SIG-M5 treated with dmso at 0.1 percent for 504 hours (cell line): Measurements from ENCODE around the gene TBC1D4.
"Not testable (repeated sequence)": the region's sequence is repeated elsewhere in the genome, so short reads cannot be mapped to it uniquely, and the experiment has no call there.

Experiments
- DNase-seq: peaks from one replicate; lab custom pipeline; 2025; ENCODE audit not compliant: unreplicated experiment; lab: John Stamatoyannopoulos, UW

Gene TBC1D4

DNA sequence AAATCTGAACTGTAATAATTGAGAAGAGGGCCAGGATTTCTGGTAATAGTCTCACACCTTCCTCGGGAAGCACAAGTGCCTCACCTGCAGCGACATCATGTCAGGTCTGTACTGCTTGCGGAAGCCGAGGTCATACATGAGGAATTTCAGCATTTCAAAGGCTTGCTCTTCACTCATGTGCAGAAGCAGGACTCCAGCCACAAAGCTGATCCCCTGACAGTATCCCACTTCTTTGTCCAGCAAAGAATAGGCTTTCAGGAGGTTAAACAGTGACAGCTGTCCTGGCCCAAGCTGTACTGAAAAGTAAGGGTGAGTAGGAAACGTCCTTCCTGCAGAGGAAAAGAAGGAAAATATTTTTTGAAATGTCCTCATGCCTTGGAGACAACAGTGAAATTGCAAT is 182.7 kb downstream of the TBC1D4 start:
- DNase-seq: no peak

DNA sequence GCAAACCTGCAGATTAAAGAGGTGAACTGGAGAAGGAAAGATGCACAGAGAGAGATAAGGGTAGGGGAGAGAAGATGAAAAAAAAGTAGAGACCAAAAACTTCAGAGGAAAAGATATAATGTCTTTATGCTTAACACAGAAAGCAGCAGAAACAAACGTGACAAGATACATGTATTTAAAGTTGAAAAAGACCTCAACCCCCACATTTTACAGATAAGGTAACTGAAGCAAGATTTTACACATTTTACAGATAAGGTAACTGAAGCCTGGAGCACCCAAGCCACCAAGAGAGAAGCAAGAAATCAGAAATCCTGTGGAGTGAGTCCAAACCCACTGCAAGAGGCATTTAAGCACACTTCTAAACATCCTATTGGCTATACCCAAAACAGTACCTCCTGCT is 185.3 kb downstream of the TBC1D4 start:
- DNase-seq: no peak

DNA sequence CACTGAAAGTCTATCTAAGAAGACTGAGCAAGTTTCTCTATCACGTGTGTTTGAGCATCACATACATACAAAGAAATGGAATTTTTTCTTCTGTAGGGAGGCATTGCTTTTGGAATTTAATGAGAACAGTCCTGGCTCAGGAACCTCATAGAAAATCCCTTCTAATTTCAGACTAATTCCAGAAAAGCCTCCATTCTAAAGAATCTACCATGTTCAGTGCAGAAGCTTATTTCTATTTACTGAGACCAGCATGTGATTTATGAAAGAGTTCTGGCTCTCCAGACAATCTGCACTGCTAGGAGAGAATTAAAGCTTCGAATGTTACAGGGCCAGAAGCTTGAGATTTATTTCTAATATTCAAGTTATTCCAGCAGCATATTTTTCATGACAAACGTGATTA is 186.8 kb downstream of the TBC1D4 start:
- DNase-seq: no peak

DNA sequence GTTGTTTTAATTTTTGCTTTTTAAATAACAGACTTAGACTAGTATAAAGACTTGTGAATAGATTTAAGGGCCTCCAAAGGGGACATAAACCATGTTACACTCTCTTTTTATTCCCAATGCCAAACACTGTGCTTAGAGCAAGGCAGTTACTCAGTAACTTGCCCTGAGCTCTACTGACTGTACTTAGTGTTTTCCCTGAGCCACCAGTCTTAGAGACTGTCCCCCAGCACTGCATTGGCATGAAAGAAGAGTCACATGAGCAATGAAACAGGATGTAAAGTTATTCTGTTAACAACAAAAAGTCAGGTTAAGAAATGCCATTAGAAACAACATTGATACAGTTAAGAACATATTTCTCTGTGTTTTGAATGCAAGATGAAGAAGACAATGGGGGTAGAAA is 187.9 kb downstream of the TBC1D4 start:
- DNase-seq: no peak

DNA sequence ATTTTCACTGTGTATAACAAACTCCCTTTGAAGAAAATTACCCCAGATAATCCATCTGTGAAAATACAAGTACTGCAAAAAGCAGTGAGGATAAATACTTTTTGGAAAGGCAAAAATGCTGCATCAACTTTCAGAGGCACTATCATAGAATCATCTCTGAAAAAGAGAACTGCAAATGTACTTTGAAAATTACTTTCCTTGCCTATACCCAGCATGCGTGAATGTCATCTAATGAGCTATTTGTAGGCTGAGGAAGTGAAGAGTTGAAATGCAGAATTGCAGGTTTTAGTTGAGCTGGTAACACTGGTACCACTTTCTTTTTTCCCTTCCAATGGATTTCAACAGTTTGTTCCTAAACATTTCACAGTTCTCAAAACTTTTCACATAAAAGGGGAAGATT is 196.7 kb downstream of the TBC1D4 start:
- DNase-seq: no peak

DNA sequence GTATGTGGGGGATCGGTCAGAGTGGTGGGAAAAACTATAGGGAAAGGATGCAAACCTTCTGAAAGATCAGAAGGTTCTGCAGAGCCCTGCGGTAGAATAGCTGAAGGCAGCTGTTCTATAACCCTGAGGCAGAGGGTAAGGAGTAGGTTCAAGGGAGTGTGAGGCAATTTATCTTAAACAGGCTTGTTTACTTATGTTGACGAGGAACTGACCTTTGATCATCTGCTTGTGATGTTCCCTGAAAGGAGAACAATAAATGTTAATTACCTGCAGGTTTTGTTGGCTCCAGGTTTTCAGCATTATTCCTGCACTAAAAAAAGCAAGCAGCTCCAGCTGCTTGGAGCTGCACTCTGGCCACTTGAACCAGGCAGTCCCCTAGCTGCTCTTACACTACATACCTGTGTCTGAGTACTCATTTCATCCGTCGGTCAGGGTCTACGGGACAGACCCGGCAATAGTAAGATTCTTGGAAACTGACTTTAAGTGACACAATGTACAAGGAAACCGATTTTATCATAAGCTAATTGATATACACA is 202.1 kb downstream of the TBC1D4 start:
- DNase-seq: no peak

DNA sequence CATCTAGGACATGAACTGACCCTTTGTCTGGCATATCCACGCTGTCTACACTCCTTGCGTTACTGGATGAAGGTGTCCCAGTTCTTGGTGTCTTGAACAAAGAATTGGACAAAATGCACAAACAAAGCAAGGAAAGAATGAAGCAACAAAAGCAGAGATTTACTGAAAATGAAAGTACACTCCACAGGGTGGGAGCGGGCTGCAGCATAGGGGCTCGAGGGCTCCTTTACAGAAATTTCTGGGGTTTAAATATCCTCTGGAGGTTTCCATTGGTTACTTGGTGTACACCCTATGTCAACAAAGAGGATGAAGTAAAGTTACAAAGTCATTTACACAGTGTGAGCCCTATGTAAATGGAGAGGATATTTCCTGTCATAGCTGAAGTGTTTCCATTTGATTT is 208.3 kb downstream of the TBC1D4 start:
- DNase-seq: not testable (repeated sequence)

DNA sequence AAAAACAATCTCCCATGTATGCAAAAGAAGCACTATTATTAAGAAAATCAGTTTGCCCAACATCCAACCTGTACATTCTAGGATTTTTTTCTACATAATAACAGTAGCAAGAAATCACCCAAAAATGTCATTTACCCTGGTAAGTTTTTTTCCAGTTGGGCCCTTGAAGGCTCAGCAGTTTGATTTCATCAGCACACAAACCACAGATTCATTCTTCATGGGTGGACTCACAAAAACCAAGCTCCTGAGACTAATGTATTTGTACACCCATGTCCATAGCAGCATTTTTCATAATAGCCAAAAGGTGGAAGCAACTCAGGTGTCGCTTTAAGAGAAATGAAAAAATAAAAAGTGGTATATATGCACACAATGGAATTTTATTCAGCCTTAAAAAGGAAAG is 210.1 kb downstream of the TBC1D4 start:
- DNase-seq: no peak

DNA sequence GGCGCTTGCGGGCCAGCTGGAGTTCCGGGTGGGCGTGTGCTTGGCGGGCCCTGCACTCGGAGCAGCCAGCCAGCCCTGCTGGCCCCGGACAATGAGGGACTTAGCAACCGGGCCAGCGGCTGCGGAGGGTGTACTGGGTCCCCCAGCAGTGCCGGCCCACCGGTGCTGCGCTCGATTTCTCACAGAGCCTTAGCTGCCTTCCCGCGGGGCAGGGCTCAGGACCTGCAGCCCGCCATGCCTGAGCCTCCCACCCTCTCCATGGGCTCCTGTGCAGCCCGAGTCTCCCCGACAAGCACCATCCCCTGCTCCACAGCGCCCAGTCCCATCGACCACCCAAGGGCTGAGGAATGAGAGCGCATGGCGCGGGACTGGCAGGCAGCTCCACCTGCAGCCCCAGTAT is 213.5 kb downstream of the TBC1D4 start:
- DNase-seq: not testable (repeated sequence)

DNA sequence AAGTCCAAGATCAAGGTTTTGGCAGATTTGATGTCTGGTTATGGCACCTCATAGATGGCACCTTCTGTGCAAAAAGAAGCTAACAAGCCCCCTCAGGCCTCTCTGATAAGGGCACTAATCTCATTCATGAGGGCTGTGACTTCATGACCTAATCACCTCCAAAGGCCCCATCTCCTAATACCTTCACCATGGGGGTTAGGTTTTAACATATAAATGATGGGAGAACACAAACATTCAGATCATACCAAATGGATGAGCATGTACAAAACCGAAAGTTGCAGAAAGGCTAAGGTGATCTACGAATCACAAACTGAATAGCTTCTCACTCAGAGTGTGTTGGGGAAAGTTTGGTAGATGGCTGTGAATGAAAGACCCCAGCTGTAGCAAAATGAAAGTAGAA is 217.4 kb downstream of the TBC1D4 start:
- no peak for DNase-seq

DNA sequence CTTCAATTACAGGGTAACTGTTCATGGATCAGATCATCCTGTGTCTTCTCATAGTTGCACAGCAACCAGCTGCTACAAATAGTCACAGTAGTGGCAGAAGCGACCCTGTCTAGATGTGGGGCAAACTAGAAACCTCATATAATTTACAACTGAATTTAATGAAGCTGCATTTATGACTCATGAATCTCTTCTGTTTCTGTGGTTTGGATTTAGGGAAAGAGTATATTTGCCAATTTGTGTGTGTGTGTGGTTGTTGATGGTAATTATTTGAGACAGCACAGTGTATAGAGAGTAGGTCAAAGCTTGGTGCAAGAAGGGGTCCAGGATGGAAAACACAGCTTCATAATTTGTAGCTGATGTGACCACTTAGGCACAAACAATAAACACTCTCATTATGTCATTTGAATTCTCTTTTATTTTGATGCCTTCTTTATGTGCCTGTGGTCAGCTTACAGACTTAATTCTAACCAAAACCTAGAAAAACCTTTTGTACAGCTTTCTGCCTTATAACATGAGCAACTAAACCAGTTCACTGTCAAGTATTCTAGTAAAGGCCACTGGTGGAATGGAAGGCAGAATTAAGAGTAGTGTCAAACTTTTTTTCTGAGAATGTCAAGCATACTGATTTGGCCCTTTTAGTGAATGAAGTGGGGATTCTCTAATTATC is 218.1 kb downstream of the TBC1D4 start:
- no peak for DNase-seq

DNA sequence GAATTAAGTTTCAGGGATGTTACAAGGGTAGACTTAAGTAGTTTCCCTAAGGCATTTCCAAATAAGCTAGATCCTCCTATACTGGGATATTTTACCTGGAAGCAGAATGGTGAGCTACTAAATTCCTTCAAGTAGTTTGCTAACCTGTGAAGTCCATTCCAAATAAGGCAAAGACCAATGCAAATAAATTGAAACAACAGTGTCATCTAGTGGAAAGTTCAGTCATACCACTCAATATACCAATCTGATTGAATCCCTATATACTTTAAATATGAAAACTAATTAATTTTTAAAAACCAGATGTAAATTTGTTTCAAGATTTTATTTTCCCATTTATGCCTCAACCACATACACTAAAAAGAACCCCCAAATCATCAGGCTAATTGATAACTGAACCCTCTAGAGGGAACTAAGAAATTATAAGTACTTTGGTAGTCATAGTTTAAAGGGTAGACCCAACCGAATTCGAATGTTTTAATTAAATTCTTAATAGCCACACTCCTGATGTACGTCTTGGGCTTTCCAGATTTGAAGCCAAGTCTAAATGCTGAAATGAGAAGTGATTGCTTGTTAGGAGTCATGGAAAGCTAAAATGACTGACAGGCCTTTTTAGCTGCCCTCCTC is 223.7 kb downstream of the TBC1D4 start:
- peak; percentile 48 for DNase-seq

DNA sequence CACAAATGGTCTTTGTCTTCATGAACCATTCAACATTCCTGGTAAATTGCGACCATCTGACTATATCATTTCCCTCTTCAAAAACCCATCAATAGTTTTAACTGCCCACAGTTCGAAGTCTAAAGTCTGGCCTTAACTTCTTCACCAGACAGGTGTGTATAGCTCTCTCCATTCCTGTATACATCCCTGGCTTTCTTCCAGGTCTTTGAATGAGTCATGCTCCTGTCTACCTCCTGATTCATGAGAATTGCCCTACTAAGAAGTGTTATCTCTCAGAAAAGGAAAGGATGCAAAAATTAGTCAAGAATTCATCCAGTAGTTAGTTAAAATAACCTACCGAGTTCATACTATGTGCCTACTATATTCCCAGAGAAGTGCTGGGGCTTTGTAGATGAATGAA is 225.0 kb downstream of the TBC1D4 start:
- DNase-seq: no peak

DNA sequence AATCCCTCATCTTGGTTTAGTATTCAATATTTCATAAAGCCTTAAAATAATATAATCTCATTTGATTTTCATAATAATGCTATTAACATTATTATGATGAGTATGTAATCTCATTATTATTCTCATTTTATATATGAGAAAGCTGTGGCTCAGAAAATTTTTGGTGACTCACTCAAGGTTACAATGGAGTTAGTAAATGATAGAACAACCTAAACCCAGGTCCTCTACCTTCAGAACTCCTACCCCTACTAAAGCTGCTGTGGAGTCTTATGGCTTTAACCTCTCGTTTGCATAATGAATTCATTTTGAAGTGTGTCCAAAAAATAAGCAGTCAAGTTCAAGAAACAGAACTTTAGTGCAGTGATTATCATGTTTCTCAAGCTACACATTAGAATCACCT is 226.3 kb downstream of the TBC1D4 start:
- no peak for DNase-seq

DNA sequence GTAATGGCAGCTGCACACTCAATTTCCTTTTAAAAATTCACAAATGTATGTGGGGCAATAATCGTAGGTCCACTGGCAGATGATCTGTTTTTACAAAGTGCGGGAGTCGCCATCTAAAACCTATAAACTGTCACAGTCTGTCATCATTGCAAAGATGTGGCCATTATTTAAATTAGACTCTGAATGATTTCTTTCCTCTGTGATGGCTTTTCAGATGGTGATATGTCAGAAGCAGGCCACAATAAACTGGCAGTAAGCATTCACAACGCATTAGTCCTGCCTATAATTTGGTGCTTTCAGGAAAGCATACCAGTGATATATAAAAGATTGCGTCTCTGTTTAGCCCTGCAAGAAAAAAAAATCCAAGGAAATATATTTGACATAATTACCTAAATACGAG is 226.8 kb downstream of the TBC1D4 start:
- no peak for DNase-seq

DNA sequence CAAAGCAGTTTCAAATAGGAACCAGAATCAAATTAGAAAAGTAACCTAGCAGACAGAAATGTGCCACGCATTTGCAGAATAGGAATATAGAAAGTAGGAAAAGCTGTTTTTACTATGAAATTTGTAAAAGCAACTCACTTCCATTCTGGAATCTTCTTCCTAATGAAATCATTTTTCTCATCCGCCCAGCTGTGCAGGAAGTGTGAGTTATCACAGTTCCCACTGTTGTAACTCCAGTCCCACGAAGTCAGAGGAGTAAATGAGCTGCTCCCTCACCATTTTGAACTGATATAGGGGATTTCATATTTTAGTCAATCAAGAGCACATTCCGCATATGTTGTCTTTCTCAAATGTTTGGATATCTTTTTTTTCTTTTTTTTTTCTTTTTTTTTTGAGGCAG is 230.8 kb downstream of the TBC1D4 start:
- no peak for DNase-seq

DNA sequence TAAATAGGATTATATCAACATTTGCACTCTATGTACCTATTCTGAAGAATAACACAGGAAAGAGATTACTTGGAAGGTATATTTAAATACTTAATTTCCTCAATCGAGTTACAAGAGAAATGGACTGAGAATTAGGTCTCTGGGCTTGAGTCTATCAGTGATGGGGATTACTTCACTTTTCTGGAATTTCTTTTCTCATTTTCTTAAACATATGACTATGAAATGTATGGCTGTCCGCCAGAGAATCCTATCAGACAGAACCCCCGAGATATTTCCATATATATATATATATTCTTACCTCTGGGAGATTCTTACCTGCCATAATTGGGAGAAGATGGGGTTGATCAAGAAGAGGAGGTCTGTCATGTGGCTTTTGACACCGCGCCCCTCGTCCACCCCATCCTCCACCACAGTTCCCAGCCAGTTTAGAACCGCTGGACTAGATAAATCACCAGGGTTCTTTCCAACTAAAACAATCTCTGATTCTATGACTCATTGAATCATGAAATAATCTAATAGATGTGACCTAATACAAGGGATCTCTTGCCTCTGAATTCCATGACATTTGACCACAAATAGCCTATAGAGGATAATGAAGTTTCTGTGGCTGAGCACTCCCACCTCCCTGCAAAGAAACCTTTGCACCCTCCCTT is 231.3 kb downstream of the TBC1D4 start:
- DNase-seq: no peak

DNA sequence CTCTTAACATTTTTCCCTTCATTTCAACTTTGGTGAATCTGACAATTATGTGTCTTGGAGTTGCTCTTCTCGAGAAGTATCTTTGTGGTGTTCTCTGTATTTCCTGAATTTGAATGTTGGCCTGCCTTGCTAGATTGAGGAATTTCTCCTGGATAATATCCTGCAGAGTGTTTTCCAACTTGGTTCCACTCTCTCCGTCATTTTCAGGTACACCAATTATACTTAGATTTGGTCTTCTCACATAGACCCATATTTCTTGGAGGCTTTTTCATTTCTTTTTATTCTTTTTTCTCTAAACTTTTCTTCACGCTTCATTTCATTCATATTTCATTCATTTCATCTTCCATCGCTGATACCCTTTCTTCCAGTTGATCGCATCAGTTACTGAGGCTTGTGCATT is 236.4 kb downstream of the TBC1D4 start:
- DNase-seq: not testable (repeated sequence)

DNA sequence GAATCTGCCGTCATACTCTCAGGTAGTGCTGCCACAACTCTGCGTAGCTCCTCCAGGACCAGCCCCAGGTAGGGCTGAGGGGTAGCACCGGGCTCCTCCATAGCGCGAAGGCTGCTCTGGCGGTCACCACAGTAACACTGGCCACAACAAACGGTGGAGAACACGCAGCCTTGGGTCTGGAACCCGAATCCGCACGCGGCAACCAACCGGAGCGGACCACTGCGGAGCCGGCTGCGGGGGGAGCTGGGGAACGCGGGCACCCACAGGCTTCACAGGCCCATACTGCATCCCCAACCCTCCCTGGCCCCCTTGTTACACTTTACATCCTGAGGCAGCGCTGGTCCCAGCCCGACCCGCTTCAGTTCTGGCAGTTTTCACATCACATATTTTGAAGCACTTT is 241.7 kb downstream of the TBC1D4 start:
- not testable (repeated sequence) for DNase-seq

DNA sequence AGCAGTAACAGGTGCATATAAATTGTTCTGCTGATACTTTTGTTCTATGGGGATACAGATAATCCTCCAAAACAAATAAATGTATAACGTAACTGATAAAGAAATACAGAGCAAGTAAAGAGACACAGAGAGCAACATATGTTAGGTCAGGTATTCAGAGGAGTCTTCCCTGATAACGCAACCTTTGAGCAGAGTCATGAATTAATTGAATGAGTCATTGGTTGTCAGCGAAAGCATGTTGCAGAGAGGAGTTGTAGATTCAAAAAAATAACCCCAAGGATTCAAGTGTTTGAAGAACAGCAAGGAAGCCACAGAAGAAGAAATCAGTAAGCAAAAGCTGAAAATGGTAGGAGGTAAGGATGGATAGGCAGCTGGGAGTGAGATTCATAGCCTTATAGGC is 245.2 kb downstream of the TBC1D4 start:
- DNase-seq: no peak
